ENCODE results near the gene C2CD2.
A peak's percentile ranks its signal among the peaks of the same experiment; 100 is the strongest.

Gene C2CD2

GRCh38 chr21:41923631-41924367 is 30.0 kb downstream of the C2CD2 start:
- Mint-ChIP-seq H3K27ac (peak overlapping the region; percentile 46), H3K9me3 (no peaks in the 10 kb centered on the region), H3K36me3 (ENCODE audit: low read depth) (peaks cover 2% of the 10 kb centered on the region), H3K27me3 (no peaks in the 10 kb centered on the region), H3K4me3 (peak overlapping the region; percentile 58), H3K4me1 (peaks cover 72% of the 10 kb centered on the region)
- ATAC-seq (peak; percentile 56), DNase-seq (no peak)

DNA sequence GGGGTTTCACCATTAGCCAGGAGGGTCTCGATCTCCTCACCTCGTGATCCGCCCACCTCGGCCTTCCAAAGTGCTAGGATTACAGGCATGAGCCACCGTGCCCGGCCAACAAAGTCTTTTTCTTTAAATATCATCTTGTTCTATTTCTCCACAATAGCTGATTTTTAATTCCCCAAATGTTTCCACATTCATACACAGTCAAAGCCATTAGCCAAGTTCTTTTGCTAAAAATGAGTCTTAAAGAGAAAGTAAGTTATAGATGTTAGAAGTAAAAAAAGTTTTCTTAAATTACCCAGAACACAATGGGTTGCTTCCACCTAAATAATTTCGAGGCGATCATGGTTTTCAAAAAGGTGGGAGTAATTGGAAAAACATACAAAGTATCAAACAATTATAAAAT is 30.6 kb downstream of the C2CD2 start:
- Mint-ChIP-seq H3K27me3 (no peaks in the 10 kb centered on the region), H3K27ac (peak overlapping the region; percentile 46), H3K4me1 (peaks cover 66% of the 10 kb centered on the region), H3K9me3 (no peaks in the 10 kb centered on the region), H3K4me3 (peak overlapping the region; percentile 58), H3K36me3 (ENCODE audit: low read depth) (peaks cover 2% of the 10 kb centered on the region)
- ATAC-seq = no peak
- no peak for DNase-seq

- ATAC-seq (no peak), DNase-seq (no peak)
- Mint-ChIP-seq H3K36me3 (ENCODE audit: low read depth) (peaks cover 8% of the 10 kb centered on the region), H3K4me3 (no peak overlapping the region), H3K27ac (no peak overlapping the region), H3K9me3 (no peaks in the 10 kb centered on the region), H3K4me1 (peaks cover 46% of the 10 kb centered on the region), H3K27me3 (no peaks in the 10 kb centered on the region)
Observed at GRCh38 chr21:41921021-41921420, 32.8 kb downstream of the C2CD2 start.

DNA sequence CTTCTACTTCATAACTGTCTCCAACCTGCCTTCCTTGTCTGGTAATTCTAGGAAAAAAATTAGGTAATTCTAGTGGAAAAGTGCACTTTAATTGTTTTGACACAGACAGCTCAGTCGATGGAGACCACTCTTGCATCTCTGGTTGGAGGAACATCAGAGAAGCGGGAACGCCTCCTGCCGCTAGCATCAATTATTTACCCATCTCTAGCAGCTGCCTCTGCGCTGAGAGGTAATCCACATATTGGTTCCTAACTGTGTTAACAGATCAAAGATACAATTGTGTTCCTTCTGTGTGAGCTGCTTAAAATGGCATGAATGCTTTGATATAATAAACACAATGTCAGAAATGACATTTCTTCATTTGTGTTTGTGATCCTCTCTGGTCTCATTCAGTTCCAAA is 33.3 kb downstream of the C2CD2 start:
- DNase-seq (no peak), ATAC-seq (no peak)
- no peak overlapping the region for H3K27ac Mint-ChIP-seq
- H3K9me3 Mint-ChIP-seq = no peaks in the 10 kb centered on the region
- H3K27me3 Mint-ChIP-seq = no peaks in the 10 kb centered on the region
- H3K36me3 Mint-ChIP-seq (ENCODE audit: low read depth) = peaks cover 12% of the 10 kb centered on the region
- no peak overlapping the region for H3K4me3 Mint-ChIP-seq
- peaks cover 41% of the 10 kb centered on the region for H3K4me1 Mint-ChIP-seq

- Mint-ChIP-seq H3K4me3 (no peak overlapping the region), H3K9me3 (no peaks in the 10 kb centered on the region), H3K4me1 (peaks cover 34% of the 10 kb centered on the region), H3K36me3 (ENCODE audit: low read depth) (peaks cover 12% of the 10 kb centered on the region), H3K27ac (no peak overlapping the region), H3K27me3 (no peaks in the 10 kb centered on the region)
- DNase-seq (no peak), ATAC-seq (no peak)
Observed at GRCh38 chr21:41919666-41920398, 34.0 kb downstream of the C2CD2 start.

DNA sequence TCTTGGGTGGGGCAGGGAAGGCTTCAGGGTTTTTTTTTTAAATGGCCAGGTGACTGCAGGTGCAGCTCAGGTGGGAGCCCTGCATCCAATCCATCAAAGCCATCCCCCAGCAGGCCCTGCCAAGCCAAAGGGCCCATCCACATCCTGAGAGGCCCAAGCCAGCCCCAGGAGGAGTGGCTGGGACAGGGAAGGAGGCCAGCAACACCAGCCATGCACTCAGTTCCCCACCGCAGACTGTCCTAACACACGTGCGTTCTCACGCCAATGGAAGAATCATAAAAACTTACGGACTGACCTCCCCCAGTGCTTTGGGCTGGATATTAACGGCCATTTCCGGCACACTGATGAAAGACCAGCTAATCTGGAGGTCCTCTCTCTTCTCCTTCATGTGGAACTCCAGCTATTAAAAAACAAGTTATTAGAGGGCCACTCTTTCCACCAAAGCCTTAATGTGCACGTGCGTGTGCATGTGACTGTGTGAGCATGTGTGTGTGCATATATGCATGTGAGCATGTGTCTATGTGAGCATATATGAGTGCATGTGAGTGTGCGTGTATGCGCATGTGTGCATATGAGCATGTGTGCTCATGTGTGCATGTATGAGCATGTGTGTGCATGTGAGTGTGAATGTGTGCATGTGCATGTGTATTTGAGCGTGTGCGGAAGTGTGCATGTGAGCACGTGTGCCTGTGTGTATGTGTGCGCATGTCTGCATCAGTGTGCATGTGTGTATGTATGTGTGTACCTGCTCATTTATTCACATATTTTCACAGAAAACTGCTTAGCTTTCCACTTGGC is 35.1 kb downstream of the C2CD2 start:
- peaks cover 25% of the 10 kb centered on the region for H3K4me1 Mint-ChIP-seq
- H3K27me3 Mint-ChIP-seq = no peaks in the 10 kb centered on the region
- ATAC-seq (no peak), DNase-seq (no peak)
- H3K27ac Mint-ChIP-seq = no peak overlapping the region
- H3K36me3 Mint-ChIP-seq (ENCODE audit: low read depth) = peaks cover 12% of the 10 kb centered on the region
- no peaks in the 10 kb centered on the region for H3K9me3 Mint-ChIP-seq
- H3K4me3 Mint-ChIP-seq = no peak overlapping the region

- H3K9me3 Mint-ChIP-seq = no peaks in the 10 kb centered on the region
- DNase-seq (no peak), ATAC-seq (no peak)
- peaks cover 14% of the 10 kb centered on the region for H3K4me1 Mint-ChIP-seq
- no peaks in the 10 kb centered on the region for H3K27me3 Mint-ChIP-seq
- peaks cover 17% of the 10 kb centered on the region for H3K36me3 Mint-ChIP-seq (ENCODE audit: low read depth)
- H3K4me3 Mint-ChIP-seq = no peak overlapping the region
- no peak overlapping the region for H3K27ac Mint-ChIP-seq
Observed at GRCh38 chr21:41917531-41917930, 36.3 kb downstream of the C2CD2 start.

DNA sequence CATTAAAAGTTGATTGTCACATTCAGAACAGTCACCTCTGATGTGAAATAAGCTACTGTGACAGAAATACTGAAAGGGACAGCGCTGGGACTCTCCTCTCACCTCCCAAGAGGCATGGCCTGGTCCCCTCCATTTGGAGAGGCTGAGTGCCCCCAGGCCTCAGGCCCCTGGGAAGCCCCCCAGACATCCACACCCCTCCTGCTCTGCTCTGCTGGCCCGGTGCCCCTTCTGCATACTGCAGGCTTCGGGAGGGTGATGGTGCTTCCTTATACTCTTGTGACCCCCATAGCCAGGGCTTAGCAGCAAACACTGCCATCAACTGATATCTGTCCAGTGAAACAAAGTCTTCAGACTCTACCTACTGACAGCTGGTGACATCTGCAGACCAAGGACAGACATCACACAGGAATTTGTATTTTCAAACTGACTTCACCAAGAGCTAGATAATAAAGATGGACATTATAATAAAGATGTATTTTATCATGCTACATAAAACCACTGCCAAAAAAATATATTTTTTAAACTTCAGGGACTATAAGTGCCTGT is 36.9 kb downstream of the C2CD2 start:
- ATAC-seq (no peak), DNase-seq (no peak)
- H3K27ac Mint-ChIP-seq = no peak overlapping the region
- no peak overlapping the region for H3K4me3 Mint-ChIP-seq
- no peaks in the 10 kb centered on the region for H3K27me3 Mint-ChIP-seq
- H3K36me3 Mint-ChIP-seq (ENCODE audit: low read depth) = peaks cover 19% of the 10 kb centered on the region
- H3K4me1 Mint-ChIP-seq = peaks cover 10% of the 10 kb centered on the region
- H3K9me3 Mint-ChIP-seq = no peaks in the 10 kb centered on the region

GRCh38 chr21:41914965-41915364 is 38.9 kb downstream of the C2CD2 start:
- Mint-ChIP-seq H3K4me3 (no peak overlapping the region), H3K27ac (no peak overlapping the region), H3K9me3 (no peaks in the 10 kb centered on the region), H3K4me1 (no peaks in the 10 kb centered on the region), H3K36me3 (ENCODE audit: low read depth) (peaks cover 17% of the 10 kb centered on the region), H3K27me3 (no peaks in the 10 kb centered on the region)
- DNase-seq (no peak), ATAC-seq (no peak)

GRCh38 chr21:41914358-41914757 is 39.5 kb downstream of the C2CD2 start:
- H3K4me3 Mint-ChIP-seq = no peak overlapping the region
- no peaks in the 10 kb centered on the region for H3K27me3 Mint-ChIP-seq
- H3K27ac Mint-ChIP-seq = no peak overlapping the region
- no peaks in the 10 kb centered on the region for H3K9me3 Mint-ChIP-seq
- no peak for ATAC-seq
- H3K4me1 Mint-ChIP-seq = no peaks in the 10 kb centered on the region
- no peak for DNase-seq
- H3K36me3 Mint-ChIP-seq (ENCODE audit: low read depth) = peaks cover 17% of the 10 kb centered on the region

GRCh38 chr21:41913230-41913629 is 40.6 kb downstream of the C2CD2 start:
- Mint-ChIP-seq H3K4me1 (no peaks in the 10 kb centered on the region), H3K4me3 (no peak overlapping the region), H3K36me3 (ENCODE audit: low read depth) (peaks cover 17% of the 10 kb centered on the region), H3K27me3 (no peaks in the 10 kb centered on the region), H3K27ac (no peak overlapping the region), H3K9me3 (no peaks in the 10 kb centered on the region)
- no peak for ATAC-seq
- no peak for DNase-seq

GRCh38 chr21:41908829-41909228 is 45.0 kb downstream of the C2CD2 start:
- Mint-ChIP-seq H3K27ac (no peak overlapping the region), H3K36me3 (ENCODE audit: low read depth) (peaks cover 18% of the 10 kb centered on the region), H3K4me1 (no peaks in the 10 kb centered on the region), H3K9me3 (no peaks in the 10 kb centered on the region), H3K4me3 (no peak overlapping the region), H3K27me3 (no peaks in the 10 kb centered on the region)
- DNase-seq (no peak), ATAC-seq (no peak)

GRCh38 chr21:41907496-41908258 is 46.1 kb downstream of the C2CD2 start:
- H3K27me3 Mint-ChIP-seq = no peaks in the 10 kb centered on the region
- no peaks in the 10 kb centered on the region for H3K9me3 Mint-ChIP-seq
- DNase-seq (no peak), ATAC-seq (no peak)
- no peak overlapping the region for H3K27ac Mint-ChIP-seq
- H3K4me3 Mint-ChIP-seq = no peak overlapping the region
- peaks cover 15% of the 10 kb centered on the region for H3K36me3 Mint-ChIP-seq (ENCODE audit: low read depth)
- no peaks in the 10 kb centered on the region for H3K4me1 Mint-ChIP-seq

DNA sequence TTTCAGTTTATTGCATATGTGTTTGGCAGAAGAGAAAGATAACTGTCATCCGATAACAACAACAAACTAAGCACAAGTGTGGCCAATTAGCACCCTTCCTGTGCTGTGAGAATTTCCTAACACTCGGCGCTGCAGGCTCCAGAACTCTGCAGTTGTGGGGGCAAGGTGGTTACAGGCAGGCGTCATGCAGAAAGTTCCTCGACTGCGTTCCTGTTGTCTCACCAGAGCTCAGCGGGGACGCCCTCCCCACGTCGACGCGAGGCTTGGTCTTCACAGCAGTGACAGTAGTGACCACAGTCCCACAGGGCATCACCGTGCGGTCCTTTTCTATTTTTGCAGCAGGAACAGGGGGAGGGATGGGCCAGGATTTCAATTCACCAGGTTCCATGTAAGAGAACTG is 47.0 kb downstream of the C2CD2 start:
- Mint-ChIP-seq H3K36me3 (ENCODE audit: low read depth) (peaks cover 16% of the 10 kb centered on the region), H3K27me3 (no peaks in the 10 kb centered on the region), H3K27ac (no peak overlapping the region), H3K9me3 (no peaks in the 10 kb centered on the region), H3K4me3 (no peak overlapping the region), H3K4me1 (peaks cover 4% of the 10 kb centered on the region)
- no peak for DNase-seq
- ATAC-seq = no peak

Data from activated naive CD8-positive, alpha-beta T cell treated with anti-CD3 and anti-CD28 coated beads, Interleukin-2, amount 50 U/mL, for 24 hours (primary cell).